ENCODE data around the gene CEP55. TPM values are rescaled to one million over a fixed set of nuclear protein-coding genes. Genes with fewer than 3 reads are reported as not detected.

Gene CEP55
- total and polyA plus RNA-seq, 2 of the 8 experiments (the other 6 are each of a cell fraction or from before 2014, with no cell fraction given) = 7.0 to 19.6 TPM

GRCh38 chr10:93454146-93454545 is 42.3 kb upstream of the CEP55 start (continued):
- no peak for TF ChIP-seq RAD21 (IDR thresholded peaks at IDR 0.05 in 1 of 2, conservative IDR thresholded peaks at IDR 0.05 in 1 of 2; ENCODE audit: low read depth in 2 of 2, low read length in 2 of 2)
- TF ChIP-seq KDM5A (IDR thresholded peaks at IDR 0.05; ENCODE audit: low read length) = no peak
- TF ChIP-seq TBP (IDR thresholded peaks at IDR 0.05; ENCODE audit: low read depth, low read length) = no peak
- TF ChIP-seq FOSL1 (IDR thresholded peaks at IDR 0.05; ENCODE audit: insufficient read depth, low read depth, low read length) = no peak
- no peak for TF ChIP-seq ASH2L (IDR thresholded peaks at IDR 0.05; ENCODE audit: low read length)
- TF ChIP-seq CBX5 (IDR thresholded peaks at IDR 0.05; ENCODE audit: low read depth, low read length) = no peak

Data from H1 (cell line).